Measurements from ENCODE around the gene FBXL15.

Gene FBXL15

DNA sequence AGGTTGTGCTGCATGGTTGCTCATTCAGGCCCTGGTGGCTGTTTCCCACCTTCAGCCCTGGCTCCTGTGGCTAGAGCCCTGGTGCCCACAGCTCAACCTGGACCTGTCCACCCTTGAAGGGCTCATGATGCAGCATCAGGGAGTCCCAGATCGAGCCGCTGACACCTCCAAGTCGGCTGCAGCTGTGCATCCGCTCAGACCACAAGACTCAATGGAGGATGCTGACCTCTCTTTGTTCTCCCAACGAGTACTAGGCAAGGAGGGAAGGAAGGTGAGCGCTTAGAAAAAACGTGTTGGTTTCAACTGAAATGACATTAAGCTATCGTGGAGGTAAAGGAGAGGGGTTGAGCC lies 40.2 kb downstream of the FBXL15 start:
- no peak for DNase-seq

DNA sequence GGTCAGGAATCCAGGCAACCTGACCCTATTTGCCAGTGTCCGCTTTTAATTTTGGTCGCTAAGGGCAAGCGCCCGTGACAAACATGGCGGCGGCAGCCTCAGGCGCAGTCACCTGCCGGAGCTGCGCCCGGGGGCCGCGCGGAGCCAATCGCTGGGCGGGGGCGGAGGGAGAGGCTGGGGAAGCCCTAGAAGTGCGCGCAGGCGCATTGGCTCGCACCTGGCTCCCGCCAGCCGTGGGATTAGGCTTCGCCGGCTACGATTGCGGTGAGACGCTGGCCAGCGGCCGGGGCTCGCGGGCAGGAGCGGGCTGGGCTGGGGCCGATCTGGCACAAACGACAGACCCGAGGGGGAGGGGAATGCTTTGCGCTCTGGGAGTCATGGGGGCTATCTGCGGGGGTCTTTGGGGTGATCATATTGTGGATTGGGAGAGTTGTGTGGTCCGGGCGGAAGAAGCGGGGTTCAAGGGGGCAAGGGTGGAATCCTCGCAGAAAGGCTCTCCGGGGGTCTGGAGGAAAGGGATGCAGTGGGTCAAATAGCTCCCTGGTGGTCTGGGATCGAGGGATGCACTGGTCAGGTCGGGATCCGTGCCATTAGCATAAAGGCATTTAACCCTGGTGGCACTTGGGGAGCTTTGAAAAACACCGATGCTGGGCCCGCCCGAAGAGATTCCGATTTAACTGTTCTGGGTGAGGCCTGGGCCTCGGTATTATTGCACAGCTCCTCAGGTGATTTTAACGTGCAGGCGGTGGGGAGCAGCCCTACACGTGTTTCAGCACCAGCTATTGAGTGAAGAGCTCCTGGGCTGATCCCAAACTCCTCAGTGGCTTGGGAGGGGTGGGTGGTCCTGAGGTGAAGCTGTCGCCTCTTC lies 40.8 kb downstream of the FBXL15 start:
- peak; percentile 44 to 63 for DNase-seq

DNA sequence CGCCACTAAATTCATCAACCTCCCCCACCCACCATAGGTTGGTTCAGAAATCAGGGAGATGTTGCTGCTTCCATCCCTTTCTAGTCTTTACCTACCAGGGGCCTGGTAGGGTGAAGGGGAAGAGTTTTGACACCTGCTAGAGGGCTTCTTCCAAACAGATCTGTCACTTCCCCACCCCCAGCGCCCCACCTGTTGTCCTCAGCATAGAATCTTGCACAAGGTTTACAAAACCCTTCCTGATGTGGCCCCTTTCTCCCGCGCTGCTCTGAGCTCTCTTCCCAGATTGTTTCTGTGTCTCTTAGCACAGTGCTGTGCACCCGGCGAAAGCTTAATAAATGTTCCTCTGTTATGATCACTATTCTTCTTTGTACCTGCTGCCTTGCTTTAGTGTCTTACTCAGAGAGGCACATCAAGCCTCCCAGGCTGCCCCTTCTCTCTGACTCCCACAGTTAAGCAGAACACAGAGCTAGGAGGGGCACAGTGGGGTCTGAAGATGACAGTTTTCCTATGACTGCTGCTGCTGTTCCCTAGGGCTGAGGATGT lies 41.9 kb downstream of the FBXL15 start:
- DNase-seq = no peak

DNA sequence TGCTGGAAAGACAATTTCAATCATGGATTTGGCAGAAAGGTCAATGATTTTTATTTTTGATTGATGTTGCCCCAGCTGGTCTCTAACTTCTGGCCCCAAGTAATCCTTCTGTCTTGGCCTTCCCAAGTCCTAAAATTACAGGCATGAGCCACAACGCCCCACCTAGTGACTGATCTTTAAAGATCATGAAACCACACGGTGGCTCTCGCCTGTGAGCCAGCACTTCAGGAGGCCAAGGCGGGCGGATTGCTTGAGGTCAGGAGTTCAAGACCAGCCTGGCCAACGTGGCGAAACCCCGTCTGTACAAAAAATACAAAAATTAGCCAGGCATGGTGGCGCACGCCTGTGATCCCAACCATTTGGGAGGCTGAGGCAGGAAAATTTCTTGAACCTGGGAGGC lies 43.3 kb downstream of the FBXL15 start:
- no peak for DNase-seq

DNA sequence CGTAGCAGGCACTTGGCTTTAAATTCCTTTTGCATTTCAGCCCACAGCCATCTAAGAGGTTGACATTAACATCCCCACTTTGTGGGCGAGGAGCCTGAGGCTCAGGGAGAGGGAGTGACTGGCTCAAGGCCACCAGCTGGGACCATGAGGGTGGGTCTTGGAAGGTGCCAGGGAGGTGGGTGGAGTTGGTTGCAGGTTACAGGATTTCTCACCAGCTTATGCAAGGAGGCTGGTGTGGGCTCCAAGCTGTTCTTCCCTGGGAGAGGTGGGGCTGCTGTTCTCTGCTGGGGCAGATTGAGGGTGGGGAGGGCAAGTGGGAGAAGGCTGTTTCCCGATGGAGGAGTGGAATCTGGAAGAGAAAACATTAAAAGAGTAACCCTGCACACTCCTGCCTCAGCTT lies 44.8 kb downstream of the FBXL15 start:
- DNase-seq = no peak

DNA sequence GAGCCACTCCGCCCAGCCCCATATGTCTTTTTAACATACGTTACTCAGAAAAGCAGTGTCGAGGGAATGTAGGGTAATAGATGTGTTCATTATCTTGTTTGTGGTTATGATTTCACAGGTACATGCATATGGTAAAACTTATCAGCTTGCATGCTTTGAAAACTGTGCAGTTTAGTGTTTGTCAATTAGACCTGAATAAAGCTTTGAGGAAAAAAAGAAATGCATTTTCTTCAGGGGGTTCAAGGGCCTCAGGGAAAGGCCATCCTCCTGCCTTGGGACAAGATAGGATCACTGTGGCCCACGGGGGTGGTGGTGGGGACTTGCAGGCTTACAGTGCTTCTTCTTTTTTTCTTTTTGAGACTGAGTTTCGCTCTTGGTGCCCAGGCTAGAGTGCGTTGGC lies 46.7 kb downstream of the FBXL15 start:
- no peak for DNase-seq

DNA sequence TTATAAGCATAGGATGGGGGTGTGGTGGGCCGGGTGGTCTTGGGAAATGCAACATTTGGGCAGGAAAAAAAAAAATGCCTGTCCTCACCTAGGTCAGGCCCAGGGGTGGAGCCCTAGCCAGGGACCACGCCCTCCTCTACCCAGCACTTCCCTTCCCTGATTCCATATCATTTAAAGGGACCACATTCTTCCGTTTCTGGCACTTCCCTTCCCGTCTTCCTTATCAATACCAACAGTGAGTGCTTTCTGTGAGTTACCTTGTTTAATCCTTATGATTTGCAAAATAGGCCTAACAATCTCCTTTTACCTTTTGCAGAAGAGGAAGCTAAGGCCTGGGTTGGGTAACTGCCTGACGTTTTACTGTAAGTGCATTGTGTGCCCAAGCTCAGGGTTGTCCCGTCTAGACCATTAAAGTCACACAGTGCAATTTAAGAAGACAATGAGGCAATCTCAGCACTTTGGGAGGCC lies 47.4 kb downstream of the FBXL15 start:
- DNase-seq = no peak

DNA sequence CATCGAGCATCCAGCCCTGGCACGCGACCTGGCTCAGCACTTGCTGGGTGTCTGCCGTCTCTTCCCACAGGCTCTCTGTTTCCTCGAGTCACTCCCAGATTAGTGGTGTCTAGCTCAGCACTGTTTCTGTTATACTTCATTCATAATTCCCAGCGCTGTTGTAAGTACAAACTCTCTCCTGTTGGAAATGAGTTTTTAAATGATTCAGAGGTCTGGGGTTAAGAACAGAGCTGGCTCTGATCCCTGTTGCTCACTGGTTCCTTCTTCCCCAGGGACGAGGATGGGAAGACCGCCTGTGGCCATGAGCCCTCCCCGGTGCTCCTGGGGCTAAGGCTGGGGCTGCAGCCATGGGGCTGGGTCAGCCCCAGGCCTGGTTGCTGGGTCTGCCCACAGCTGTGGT lies 48.0 kb downstream of the FBXL15 start:
- DNase-seq = no peak

DNA sequence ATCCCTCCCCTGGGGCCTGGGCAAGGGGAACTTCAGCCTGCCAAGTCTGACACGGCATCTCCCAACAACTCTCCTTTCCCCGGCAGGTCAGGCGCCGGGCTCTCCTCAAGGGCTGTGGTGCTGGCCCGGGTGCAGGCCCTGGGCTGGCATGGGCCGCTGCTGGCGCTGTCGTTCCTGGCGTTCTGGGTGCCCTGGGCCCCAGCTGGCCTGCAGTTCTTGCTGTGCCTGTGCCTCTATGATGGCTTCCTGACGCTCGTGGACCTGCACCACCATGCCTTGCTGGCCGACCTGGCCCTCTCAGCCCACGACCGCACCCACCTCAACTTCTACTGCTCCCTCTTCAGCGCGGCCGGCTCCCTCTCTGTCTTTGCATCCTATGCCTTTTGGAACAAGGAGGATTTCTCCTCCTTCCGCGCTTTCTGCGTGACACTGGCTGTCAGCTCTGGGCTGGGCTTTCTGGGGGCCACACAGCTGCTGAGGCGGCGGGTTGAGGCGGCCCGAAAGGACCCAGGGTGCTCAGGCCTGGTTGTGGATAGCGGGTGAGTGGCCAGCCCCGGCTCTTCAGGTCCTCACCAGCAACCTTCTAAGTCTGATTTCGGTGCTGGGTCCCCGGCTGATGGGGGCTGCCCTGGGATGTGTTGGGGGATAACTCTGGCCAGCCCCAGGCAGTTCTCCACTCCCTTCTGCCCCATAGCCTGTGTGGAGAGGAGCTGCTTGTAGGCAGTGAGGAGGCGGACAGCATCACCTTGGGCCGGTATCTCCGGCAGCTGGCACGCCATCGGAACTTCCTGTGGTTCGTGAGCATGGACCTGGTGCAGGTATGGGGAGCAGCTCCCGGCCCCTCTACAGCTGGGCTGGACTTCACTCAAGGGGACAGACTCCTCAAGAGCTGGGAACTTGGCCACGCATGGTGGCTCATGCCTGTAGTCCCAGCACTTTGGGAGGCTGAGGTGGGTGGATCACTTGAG lies 50.2 kb downstream of the FBXL15 start:
- DNase-seq = no peak
